ENCODE results near the gene AFAP1. TPM values are rescaled to one million over a fixed set of nuclear protein-coding genes. Genes with fewer than 3 reads are reported as not detected.

AFAP1 gene
- total and polyA plus RNA-seq, 2 donors (not counting 3 experiments of a cell fraction or from before 2014, with no cell fraction given), result 32.3 to 103 TPM

DNA sequence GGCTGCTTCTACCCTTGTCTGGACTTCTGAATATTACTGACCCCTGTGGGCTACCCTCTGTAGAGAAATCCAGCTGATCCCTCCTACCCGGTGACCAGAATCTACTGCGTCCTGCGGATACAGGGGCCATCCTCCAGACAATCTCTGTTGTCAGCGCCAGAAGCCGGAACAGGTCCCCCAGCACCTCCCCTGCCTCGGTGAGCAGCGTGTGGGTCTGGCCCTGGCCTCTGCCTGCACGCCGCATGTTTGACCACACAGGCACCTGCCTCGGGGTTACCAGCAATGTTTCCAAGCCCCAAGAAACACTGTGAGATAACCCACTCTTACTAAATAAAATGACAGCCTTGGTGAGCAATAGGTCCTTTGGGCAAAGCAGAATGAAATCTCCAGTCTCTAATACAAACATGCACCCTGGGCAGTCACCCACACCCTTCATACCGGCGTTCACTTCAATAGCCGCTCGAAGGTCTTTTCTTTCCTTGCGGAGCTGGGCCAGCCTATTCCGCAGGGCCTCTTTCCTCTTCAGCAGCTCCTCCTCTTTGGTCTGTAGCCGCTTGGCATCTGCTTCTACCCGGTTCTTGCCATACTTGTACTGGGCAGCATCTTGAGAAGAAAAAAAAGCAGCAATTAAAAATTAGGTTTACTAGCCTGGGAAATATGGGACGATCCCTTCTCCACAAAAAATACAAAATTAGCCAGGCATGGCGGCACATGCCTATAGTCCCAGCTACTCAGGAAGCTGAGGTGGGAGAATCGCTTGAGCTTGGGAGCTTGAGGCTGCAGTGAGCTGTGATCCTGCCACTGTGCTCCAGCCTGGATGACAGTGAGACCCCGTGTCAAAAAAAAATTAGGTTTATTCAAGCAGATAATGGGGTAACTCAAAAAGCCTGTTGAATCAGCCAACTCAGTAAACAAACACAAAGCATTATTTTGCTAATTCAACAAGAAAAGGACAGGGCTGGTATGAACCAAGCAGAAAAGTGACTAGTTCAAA lies 165.1 kb downstream of the AFAP1 start:
- no peak overlapping the region for H3K9ac ChIP-seq (replicated peaks; ENCODE audit: extremely low read depth, insufficient read depth, low read length)
- no peaks in the 10 kb centered on the region for H3K9me3 ChIP-seq (replicated peaks; ENCODE audit: control insufficient read depth, insufficient read depth, low read length)
- H3K4me2 ChIP-seq (ENCODE audit: insufficient read depth, low read length), result no peak overlapping the region
- FAIRE-seq, result no peak
- no TSS peak for BruUV-seq (replicated peaks)
- peaks cover 34% of the 10 kb centered on the region for H3K79me2 ChIP-seq (ENCODE audit: control insufficient read depth, insufficient read depth, low read length)
- intact Hi-C loops (cut with micrococcal nuclease), result no loop called here
- no peak for DNase-seq (ENCODE audit: low read depth, low spot score)
- H2AFZ ChIP-seq (ENCODE audit: low read depth, low read length), result no peak overlapping the region
- H3K36me3 ChIP-seq (ENCODE audit: control insufficient read depth in 2 of 2, extremely low read depth in 1 of 2, insufficient read depth in 2 of 2, low read length in 2 of 2), result peaks cover 53 to 69% of the 10 kb centered on the region in 2 experiments
- no peak for TF ChIP-seq POLR2A (IDR thresholded peaks at IDR 0.05; ENCODE audit: low read depth, low read length)
- no peak for TF ChIP-seq FOS (IDR thresholded peaks at IDR 0.05; ENCODE audit: borderline replicate concordance, insufficient read depth, low read length)
- TF ChIP-seq GATA2 (IDR thresholded peaks at IDR 0.05; ENCODE audit: insufficient read depth, insufficient read length, low read depth, low read length), result no peak
- TF ChIP-seq, protein P1, sequence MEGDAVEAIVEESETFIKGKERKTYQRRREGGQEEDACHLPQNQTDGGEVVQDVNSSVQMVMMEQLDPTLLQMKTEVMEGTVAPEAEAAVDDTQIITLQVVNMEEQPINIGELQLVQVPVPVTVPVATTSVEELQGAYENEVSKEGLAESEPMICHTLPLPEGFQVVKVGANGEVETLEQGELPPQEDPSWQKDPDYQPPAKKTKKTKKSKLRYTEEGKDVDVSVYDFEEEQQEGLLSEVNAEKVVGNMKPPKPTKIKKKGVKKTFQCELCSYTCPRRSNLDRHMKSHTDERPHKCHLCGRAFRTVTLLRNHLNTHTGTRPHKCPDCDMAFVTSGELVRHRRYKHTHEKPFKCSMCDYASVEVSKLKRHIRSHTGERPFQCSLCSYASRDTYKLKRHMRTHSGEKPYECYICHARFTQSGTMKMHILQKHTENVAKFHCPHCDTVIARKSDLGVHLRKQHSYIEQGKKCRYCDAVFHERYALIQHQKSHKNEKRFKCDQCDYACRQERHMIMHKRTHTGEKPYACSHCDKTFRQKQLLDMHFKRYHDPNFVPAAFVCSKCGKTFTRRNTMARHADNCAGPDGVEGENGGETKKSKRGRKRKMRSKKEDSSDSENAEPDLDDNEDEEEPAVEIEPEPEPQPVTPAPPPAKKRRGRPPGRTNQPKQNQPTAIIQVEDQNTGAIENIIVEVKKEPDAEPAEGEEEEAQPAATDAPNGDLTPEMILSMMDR (IDR thresholded peaks at IDR 0.05; ENCODE audit: extremely low read depth in 1 of 2, insufficient read depth in 1 of 2, low read depth in 1 of 2, low read length in 2 of 2), result no peak
- TF ChIP-seq MYC (IDR thresholded peaks at IDR 0.05; ENCODE audit: low read depth, low read length), result no peak
- TF ChIP-seq, protein P2, sequence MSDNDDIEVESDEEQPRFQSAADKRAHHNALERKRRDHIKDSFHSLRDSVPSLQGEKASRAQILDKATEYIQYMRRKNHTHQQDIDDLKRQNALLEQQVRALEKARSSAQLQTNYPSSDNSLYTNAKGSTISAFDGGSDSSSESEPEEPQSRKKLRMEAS (IDR thresholded peaks at IDR 0.05; ENCODE audit: insufficient read depth, insufficient read length), result no peak
- no peak for TF ChIP-seq POLR2AphosphoS5 (IDR thresholded peaks at IDR 0.05; ENCODE audit: insufficient read depth, low read depth, low read length)
- no peak for TF ChIP-seq EZH2 (IDR thresholded peaks at IDR 0.05; ENCODE audit: borderline replicate concordance, low read depth, low read length, severe bottlenecking)
- TF ChIP-seq JUN (IDR thresholded peaks at IDR 0.05; ENCODE audit: borderline replicate concordance, insufficient read depth, insufficient read length, low read depth), result no peak
- dilution Hi-C loops (cut with MboI; ENCODE audit: extremely low pct_ligation_motif_present, low sequenced_read_pairs), result no loop called here
- no peaks in the 10 kb centered on the region for H4K20me1 ChIP-seq (replicated peaks; ENCODE audit: control insufficient read depth, extremely low read depth, insufficient read depth, low read length)
- H3K4me3 ChIP-seq (replicated peaks in 1 of 3; ENCODE audit: insufficient read depth in 1 of 3, low read depth in 1 of 3, low read length in 3 of 3), result no peak overlapping the region
- no peak overlapping the region for H3K27ac ChIP-seq (ENCODE audit: insufficient read depth, low read depth, low read length)
- no peaks in the 10 kb centered on the region for H3K27me3 ChIP-seq (ENCODE audit: control insufficient read depth in 2 of 2, insufficient read depth in 2 of 2, low read length in 2 of 2)
- CTCF ChIA-PET, result interaction anchor here (1.2 to 2.1 kb wide), 2 partner anchors 13 to 28 kb away, joined by 5 to 8 read pairs; no protein-coding TSS in a partner anchor
- no peaks in the 10 kb centered on the region for H3K4me1 ChIP-seq (ENCODE audit: control insufficient read depth, extremely low read depth, insufficient read depth, low read length)
- POLR2A ChIA-PET, result no interaction called here
- no peaks in the 10 kb centered on the region for H3K9me1 ChIP-seq (replicated peaks; ENCODE audit: control insufficient read depth, extremely low read depth, insufficient read depth, low read length)
